ENCODE data around the gene CCDC187.

- TF ChIP-seq REST (IDR thresholded peaks at IDR 0.05; ENCODE audit: insufficient read depth in 1 of 2, low read depth in 2 of 2, low read length in 2 of 2) (no peak), TAF1 (IDR thresholded peaks at IDR 0.05; ENCODE audit: borderline replicate concordance, insufficient read depth, low read length) (no peak), POLR2AphosphoS5 (IDR thresholded peaks at IDR 0.05; ENCODE audit: low read depth, low read length) (no peak), SIN3A (IDR thresholded peaks at IDR 0.05; ENCODE audit: borderline replicate concordance, insufficient read depth, low read length) (no peak)
These were observed 70.9 kb downstream of the CCDC187 start for GRCh38 chr9:136232969-136233368.

Measured in PFSK-1 (cell line).